ENCODE data around the gene ZNF683.

DNA sequence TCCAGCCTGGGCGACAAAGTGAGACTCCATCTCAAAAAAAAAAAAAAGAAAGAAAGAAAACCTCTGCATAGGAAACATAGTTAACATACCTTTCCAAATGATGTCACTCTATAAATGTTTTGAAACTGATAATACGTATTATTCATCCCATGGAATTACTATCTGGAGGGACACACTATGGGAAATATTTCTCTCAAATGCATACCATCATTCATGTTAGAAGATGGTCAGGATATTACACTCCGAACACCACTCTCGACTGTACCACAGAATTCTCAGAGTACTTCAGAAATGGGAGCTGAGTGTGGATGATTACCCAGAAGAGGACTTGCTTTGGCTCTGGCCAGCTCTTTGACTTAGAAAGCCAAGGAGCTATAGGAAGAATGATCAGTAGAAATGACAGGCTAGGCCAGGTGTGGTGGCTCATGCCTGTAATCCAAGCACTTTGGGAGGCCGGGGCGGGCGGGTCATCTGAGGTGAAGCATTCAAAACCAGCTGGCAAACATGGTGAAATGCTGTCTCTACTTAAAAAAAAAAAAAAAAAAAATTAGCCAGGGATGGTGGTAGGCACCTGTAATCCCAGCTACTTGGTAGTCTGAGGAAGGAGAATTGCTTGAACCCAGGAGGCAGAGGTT, 32.8 kb upstream of the ZNF683 start:
- TF ChIP-seq CTCF (conservative IDR thresholded peaks at IDR 0.05; ENCODE audit: low read depth, low read length) (no peak), EZH2 (IDR thresholded peaks at IDR 0.05; ENCODE audit: low read length, unreplicated experiment) (no peak)

Data from PC-3 (cell line).